Stimulated activated CD8-positive, alpha-beta memory T cell treated with anti-CD3 and anti-CD28 coated beads, Interleukin-15, amount 100 ng/mL, for 4 hours (primary cell): ENCODE data around the gene SHOC2.

Experiments
- DNase-seq, 2 donors: peaks; one replicate each; pipeline ENCODE4 v3.0.0-alpha.2; 2020; ENCODE audit warnings: low read depth in 2 of 2

Gene SHOC2

GRCh38 chr10:110946496-110946895 is 27.1 kb downstream of the SHOC2 start:
- no peak for DNase-seq

GRCh38 chr10:110947061-110947595 is 27.7 kb downstream of the SHOC2 start:
- DNase-seq = no peak

- no peak for DNase-seq
Observed at GRCh38 chr10:110951381-110951780, 32.0 kb downstream of the SHOC2 start.

- DNase-seq = no peak
Observed at GRCh38 chr10:110957606-110958005, 38.2 kb downstream of the SHOC2 start.

GRCh38 chr10:110959379-110960332 is 40.3 kb downstream of the SHOC2 start:
- no peak for DNase-seq

- no peak for DNase-seq
Observed at GRCh38 chr10:110960333-110960712, 40.9 kb downstream of the SHOC2 start.

GRCh38 chr10:110962443-110962842 is 43.0 kb downstream of the SHOC2 start:
- DNase-seq = no peak

- no peak for DNase-seq
Observed at GRCh38 chr10:110963162-110963561, 43.8 kb downstream of the SHOC2 start.

GRCh38 chr10:110964681-110965080 is 45.3 kb downstream of the SHOC2 start:
- DNase-seq = no peak

GRCh38 chr10:110965216-110965615 is 45.8 kb downstream of the SHOC2 start:
- no peak for DNase-seq

- DNase-seq = no peak
Observed at GRCh38 chr10:110966146-110966545, 46.7 kb downstream of the SHOC2 start.

- no peak for DNase-seq
Observed at GRCh38 chr10:110967009-110967630, 47.7 kb downstream of the SHOC2 start.

- DNase-seq = no peak
Observed at GRCh38 chr10:110967645-110968044, 48.2 kb downstream of the SHOC2 start.

GRCh38 chr10:110969183-110969582 is 49.8 kb downstream of the SHOC2 start:
- DNase-seq = no peak

- no peak for DNase-seq
Observed at GRCh38 chr10:110971638-110972037, 52.2 kb downstream of the SHOC2 start.

- DNase-seq = no peak
Observed at GRCh38 chr10:110972231-110973134, 53.1 kb downstream of the SHOC2 start.

- no peak for DNase-seq
Observed at GRCh38 chr10:110973400-110973799, 54.0 kb downstream of the SHOC2 start.

GRCh38 chr10:110976577-110976976 is 57.2 kb downstream of the SHOC2 start:
- no peak for DNase-seq

- no peak for DNase-seq
Observed at GRCh38 chr10:110977662-110978061, 58.3 kb downstream of the SHOC2 start.

GRCh38 chr10:110978204-110978603 is 58.8 kb downstream of the SHOC2 start:
- DNase-seq = no peak

GRCh38 chr10:110979611-110980010 is 60.2 kb downstream of the SHOC2 start:
- no peak for DNase-seq

GRCh38 chr10:110980807-110981206 is 61.4 kb downstream of the SHOC2 start:
- DNase-seq = no peak
